B cell (primary cell): ENCODE measurements around the gene TBX21. TPM values are rescaled to one million over a fixed set of nuclear protein-coding genes. Genes with fewer than 3 reads are reported as not detected.

Experiments
- ATAC-seq: fragments of 200-7000 bp; cut with Tn5 transposase; one replicate; pipeline ENCODE4 v1.10.0; 2021; ENCODE audit warnings: low read depth, mild to moderate bottlenecking, moderate number of reproducible peaks, moderate library complexity
- CTCF ChIA-PET: fragments of 350-600 bp; sonication (Branson Sonifier 250); formaldehyde crosslinking; loops from one replicate; lab custom pipeline; 2021; ENCODE audit warnings: antibody characterized with exemption, inconsistent platforms; lab: Charles Lee
- POLR2A ChIA-PET: fragments of 350-600 bp; sonication (Branson Sonifier 250); formaldehyde crosslinking; loops from one replicate; lab custom pipeline; 2021; ENCODE audit warnings: antibody characterized with exemption; lab: Charles Lee
- DNase-seq: peaks from one replicate; pipeline ENCODE4 v3.0.0; 2013
- H2AFZ ChIP-seq: 2 replicates; pipeline ENCODE4 v1.6.1; 2012; ENCODE audit warnings: mild to moderate bottlenecking, low read depth, low read length; ENCODE audit not compliant: insufficient read depth, poor library complexity, severe bottlenecking
- H3K27ac ChIP-seq, 2 donors: 1 replicate in 1 of 2; 2 replicates in 1 of 2; pipeline ENCODE4 v1.5.1; 2012 to 2013; ENCODE audit warnings: low read length in 2 of 2, mild to moderate bottlenecking in 2 of 2, moderate library complexity in 1 of 2
- H3K27me3 ChIP-seq, 4 experiments: fragments of 200-600 bp in 1 of 4; sonication (generic) in 1 of 4; replicated peaks in 1 of 4; 1 replicate in 2 of 4; 2 replicates in 2 of 4; pipeline versions ENCODE4 v1.6.1 to v1.7.0; 2013 to 2016; ENCODE audit warnings: low read length in 3 of 4, mild to moderate bottlenecking in 2 of 4, mixed read lengths in 1 of 4, moderate library complexity in 1 of 4; ENCODE audit not compliant: insufficient read depth in 4 of 4, control insufficient read depth in 3 of 4; ENCODE audit errors: control extremely low read depth in 1 of 4
- H3K36me3 ChIP-seq, 2 experiments: replicated peaks in 1 of 2; 1 replicate in 1 of 2; 2 replicates in 1 of 2; pipeline versions ENCODE4 v1.6.1 to v1.7.1; 2013; ENCODE audit warnings: low read length in 1 of 2; ENCODE audit not compliant: insufficient read depth in 2 of 2, control insufficient read depth in 1 of 2; ENCODE audit errors: control extremely low read depth in 1 of 2, extremely low read depth in 1 of 2
- H3K4me1 ChIP-seq, 2 donors: fragments of 200-600 bp in 1 of 2; sonication (generic) in 1 of 2; 1 replicate in 1 of 2; 2 replicates in 1 of 2; pipeline versions ENCODE4 v1.5.1 to v1.6.1; 2013 to 2017; ENCODE audit warnings: low read length in 2 of 2; ENCODE audit not compliant: control insufficient read depth in 2 of 2, insufficient read depth in 2 of 2
- H3K4me2 ChIP-seq: replicated peaks from 2 replicates; pipeline ENCODE3; 2012; ENCODE audit warnings: mild to moderate bottlenecking, low read depth, low read length; ENCODE audit not compliant: poor library complexity, severe bottlenecking
- H3K4me3 ChIP-seq, 5 experiments: fragments of 200-600 bp in 1 of 5; sonication (generic) in 1 of 5; 1 replicate in 3 of 5; 2 replicates in 2 of 5; pipeline versions ENCODE4 v1.5.1 to v1.7.0; 2011 to 2016; ENCODE audit warnings: low read length in 4 of 5, mild to moderate bottlenecking in 4 of 5, low read depth in 2 of 5, control low read depth in 1 of 5, moderate library complexity in 1 of 5; ENCODE audit not compliant: insufficient read depth in 1 of 5; ENCODE audit errors: control extremely low read depth in 1 of 5, extremely low read depth in 1 of 5
- H3K79me2 ChIP-seq: fragments of 200-600 bp; sonication (generic); one replicate; pipeline ENCODE4 v1.6.0; 2016; ENCODE audit warnings: low read length; ENCODE audit not compliant: control insufficient read depth, insufficient read depth
- H3K9ac ChIP-seq: fragments of 200-600 bp; sonication (generic); 2 replicates; pipeline ENCODE4 v1.6.1; 2017; ENCODE audit warnings: mild to moderate bottlenecking, low read length, moderate library complexity
- H3K9me3 ChIP-seq, 3 donors: one replicate each; pipeline versions ENCODE4 v1.6.1 to v1.7.1; 2013; ENCODE audit warnings: low read length in 2 of 3; ENCODE audit not compliant: control insufficient read depth in 2 of 3, insufficient read depth in 1 of 3; ENCODE audit errors: control extremely low read depth in 1 of 3
- H4K20me1 ChIP-seq: 2 replicates; pipeline ENCODE4 v1.6.0; 2012; ENCODE audit warnings: mild to moderate bottlenecking, low read length; ENCODE audit not compliant: insufficient read depth, control insufficient read depth, poor library complexity, severe bottlenecking
- H3K27ac Mint-ChIP-seq: one replicate; pipeline ENCODE4 v1.8.0; 2021; ENCODE audit warnings: mixed read lengths
- H3K27me3 Mint-ChIP-seq: one replicate; pipeline ENCODE4 v1.8.0; 2021; ENCODE audit warnings: mixed read lengths
- H3K4me1 Mint-ChIP-seq: one replicate; pipeline ENCODE4 v1.8.0; 2021; ENCODE audit warnings: mixed read lengths
- H3K4me3 Mint-ChIP-seq: one replicate; pipeline ENCODE4 v1.8.0; 2021; ENCODE audit warnings: mixed read lengths
- H3K9me3 Mint-ChIP-seq: one replicate; pipeline ENCODE4 v1.8.0; 2022; ENCODE audit warnings: mixed read lengths; ENCODE audit not compliant: insufficient read depth
- CTCF ChIP-seq: fragments of 200-600 bp; IDR thresholded peaks from one replicate; pipeline ENCODE4 v1.8.0; 2022; ENCODE audit warnings: antibody characterized with exemption, mild to moderate bottlenecking
- EZH2 ChIP-seq: IDR thresholded peaks from 2 replicates; pipeline ENCODE4 v1.6.1; 2012; ENCODE audit warnings: borderline replicate concordance, low read depth, mild to moderate bottlenecking, moderate library complexity, low read length; ENCODE audit not compliant: insufficient read depth, poor library complexity, severe bottlenecking
- WGBS: methylation state at CpG from one replicate; pipeline ENCODE4 v1.1.5; 2013; ENCODE audit warnings: missing lambda C conversion rate; ENCODE audit not compliant: insufficient coverage; 5-methylcytosine and 5-hydroxymethylcytosine counted together
- intact Hi-C: fragments of 100-400 bp; cut with micrococcal nuclease; formaldehyde crosslinking; loops from one replicate; pipeline ENCODE4 v1.10.0; 2022
- polyA plus RNA-seq: library from polyadenylated mRNA; depleted of rRNA; stranded (reverse); fragments of >200 nt; gene quantifications from 2 replicates; pipeline ENCODE4 v1.2.3, GENCODE V29; 2012
- total RNA-seq, 2 donors: library from RNA; stranded (reverse); fragments of 120-200 nt in 1 of 2; gene quantifications; 1 replicate in 1 of 2; 2 replicates in 1 of 2; pipeline versions ENCODE4 v1.2.3 to v1.2.4, GENCODE V29; 2013 to 2022

TBX21 gene
- total and polyA plus RNA-seq, 2 donors (not counting 1 experiment from before 2014, with no cell fraction given), result 10.8 TPM

GRCh38 chr17:47700471-47701449 lies 32.3 kb upstream of the TBX21 start:
- no peaks in the 10 kb centered on the region for H3K27me3 Mint-ChIP-seq
- Histone ChIP-seq H3K36me3 (no peaks in the 10 kb centered on the region), H3K79me2 (no peaks in the 10 kb centered on the region), H3K4me3 (no peak overlapping the region), H3K4me1 (peaks cover 35 to 67% of the 10 kb centered on the region in 2 donors), H3K9ac (no peak overlapping the region), H4K20me1 (peaks cover 4% of the 10 kb centered on the region), H3K27ac (no peak overlapping the region), H3K4me2 (no peak overlapping the region), H2AFZ (no peak overlapping the region), H3K27me3 (no peaks in the 10 kb centered on the region), H3K9me3 (no peaks in the 10 kb centered on the region)
- H3K27ac Mint-ChIP-seq, result peak overlapping the region; percentile 32
- no peak for ATAC-seq
- TF ChIP-seq CTCF (no peak), EZH2 (no peak)
- peaks cover 56% of the 10 kb centered on the region for H3K4me1 Mint-ChIP-seq
- ChIA-PET CTCF (interaction anchor here (0.9 to 7.0 kb wide), 10 partner anchors 9 to 102 kb away, joined by 3 to 108 read pairs (median 6); partner anchors contain the start of gene TBX21), POLR2A (interaction anchor here (0.6 to 0.8 kb wide), 3 partner anchors 10 to 36 kb away, joined by 3 read pairs; partner anchors contain the start of gene TBX21)
- no peak for DNase-seq
- no peak overlapping the region for H3K4me3 Mint-ChIP-seq
- 100% methylated on average over 4 of the region's 13 CpGs for WGBS
- intact Hi-C loops, result no loop called here
- no peaks in the 10 kb centered on the region for H3K9me3 Mint-ChIP-seq
